Skeletal muscle satellite cell (primary cell): ENCODE data around the gene COQ3.
"Not testable (repeated sequence)": the region's sequence is repeated elsewhere in the genome, so short reads cannot be mapped to it uniquely, and the experiment has no call there.

Source experiments
- H3K27me3 ChIP-seq: 2 replicates; pipeline ENCODE4 v1.7.0; 2013; ENCODE audit warnings: low read length; ENCODE audit not compliant: control insufficient read depth, insufficient read depth
- H3K36me3 ChIP-seq: 2 replicates; pipeline ENCODE4 v1.7.0; 2013; ENCODE audit warnings: mild to moderate bottlenecking, control low read depth, low read length; ENCODE audit not compliant: insufficient read depth
- H3K4me1 ChIP-seq: 2 replicates; pipeline ENCODE4 v1.7.0; 2013; ENCODE audit warnings: low read length; ENCODE audit not compliant: control insufficient read depth, insufficient read depth
- H3K4me2 ChIP-seq: 2 replicates; pipeline ENCODE4 v1.7.0; 2013; ENCODE audit warnings: mild to moderate bottlenecking, low read length
- H3K4me3 ChIP-seq: 2 replicates; pipeline ENCODE4 v1.7.0; 2013; ENCODE audit warnings: low read length
- H3K9ac ChIP-seq: 2 replicates; pipeline ENCODE4 v1.7.0; 2013; ENCODE audit warnings: mild to moderate bottlenecking, low read depth, low read length, moderate library complexity
- H3K9me3 ChIP-seq: replicated peaks from 2 replicates; pipeline ENCODE4 v1.7.0; 2013; ENCODE audit warnings: mild to moderate bottlenecking, control low read depth, low read length

The COQ3 gene

DNA sequence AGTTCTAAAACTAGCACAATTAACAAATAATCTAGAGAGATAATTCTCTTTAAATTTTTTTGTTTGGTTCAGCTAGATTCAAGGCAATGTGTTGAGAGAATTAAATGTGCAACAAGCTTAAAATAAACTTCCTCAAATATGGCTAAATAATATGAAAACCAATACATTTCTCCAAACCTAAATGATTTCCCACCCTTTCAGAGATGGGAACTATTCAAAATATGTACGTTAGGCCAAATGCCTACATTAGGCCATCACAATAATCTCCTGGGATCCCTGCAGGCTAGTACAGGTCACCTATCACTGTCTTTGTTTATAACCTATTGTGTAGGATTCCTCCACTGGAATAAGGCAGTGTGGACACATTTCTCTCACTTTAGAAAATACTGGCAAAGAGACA, 46.2 kb downstream of the COQ3 start:
- H3K4me3 ChIP-seq, result no peak overlapping the region
- H3K9me3 ChIP-seq, result no peaks in the 10 kb centered on the region
- no peaks in the 10 kb centered on the region for H3K36me3 ChIP-seq
- H3K9ac ChIP-seq, result no peak overlapping the region
- no peak overlapping the region for H3K4me2 ChIP-seq
- peaks cover 13% of the 10 kb centered on the region for H3K27me3 ChIP-seq
- peaks cover 16% of the 10 kb centered on the region for H3K4me1 ChIP-seq

DNA sequence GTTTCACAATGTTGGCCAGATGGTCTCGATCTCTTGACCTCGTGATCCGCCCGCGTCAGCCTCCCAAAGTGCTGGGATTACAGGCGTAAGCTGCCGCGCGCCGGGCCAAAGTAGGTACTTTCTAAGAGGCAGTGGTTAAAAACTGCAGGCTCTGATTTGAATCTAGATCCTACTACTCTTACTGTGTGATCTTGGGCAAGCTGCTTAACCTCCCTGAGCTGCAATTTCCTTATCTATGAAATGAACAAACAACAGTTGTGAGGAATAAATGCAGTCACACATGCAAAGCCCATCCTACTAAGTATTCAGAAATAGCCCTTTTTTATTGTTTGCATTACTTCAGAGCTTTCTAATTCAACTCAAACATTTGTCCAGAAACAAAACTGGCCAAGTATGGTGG, 47.4 kb downstream of the COQ3 start:
- Histone ChIP-seq H3K4me1 (peaks cover 20% of the 10 kb centered on the region), H3K4me2 (no peak overlapping the region)

DNA sequence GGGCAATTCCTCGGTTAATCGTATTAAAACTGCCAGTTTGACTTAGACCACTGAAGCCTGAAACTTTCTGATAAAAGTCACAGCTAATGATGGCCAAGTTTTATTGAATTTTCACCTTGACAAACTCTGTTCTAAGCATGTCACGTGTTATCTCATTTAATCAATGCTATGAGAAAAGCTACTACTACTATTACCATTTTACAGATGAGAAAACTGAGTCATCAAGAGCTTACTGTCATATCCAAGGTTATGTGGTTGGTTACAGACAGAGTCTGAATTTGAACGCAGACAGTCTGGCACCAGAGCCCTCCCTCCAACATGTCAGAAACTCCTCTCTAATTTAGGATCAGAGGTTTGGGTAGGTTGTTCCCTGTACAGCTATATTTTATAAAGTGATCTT, 48.8 kb downstream of the COQ3 start:
- H3K27me3 ChIP-seq, result no peaks in the 10 kb centered on the region
- no peaks in the 10 kb centered on the region for H3K9me3 ChIP-seq
- peaks cover 25% of the 10 kb centered on the region for H3K4me1 ChIP-seq
- no peaks in the 10 kb centered on the region for H3K36me3 ChIP-seq
- H3K4me3 ChIP-seq, result no peak overlapping the region
- no peak overlapping the region for H3K9ac ChIP-seq
- H3K4me2 ChIP-seq, result no peak overlapping the region

More for the DNA sequence above, 47.4 kb downstream of the COQ3 start:
- peaks cover 6% of the 10 kb centered on the region for H3K27me3 ChIP-seq
- H3K9me3 ChIP-seq, result no peaks in the 10 kb centered on the region
- H3K9ac ChIP-seq, result no peak overlapping the region
- no peak overlapping the region for H3K4me3 ChIP-seq
- H3K36me3 ChIP-seq, result no peaks in the 10 kb centered on the region

DNA sequence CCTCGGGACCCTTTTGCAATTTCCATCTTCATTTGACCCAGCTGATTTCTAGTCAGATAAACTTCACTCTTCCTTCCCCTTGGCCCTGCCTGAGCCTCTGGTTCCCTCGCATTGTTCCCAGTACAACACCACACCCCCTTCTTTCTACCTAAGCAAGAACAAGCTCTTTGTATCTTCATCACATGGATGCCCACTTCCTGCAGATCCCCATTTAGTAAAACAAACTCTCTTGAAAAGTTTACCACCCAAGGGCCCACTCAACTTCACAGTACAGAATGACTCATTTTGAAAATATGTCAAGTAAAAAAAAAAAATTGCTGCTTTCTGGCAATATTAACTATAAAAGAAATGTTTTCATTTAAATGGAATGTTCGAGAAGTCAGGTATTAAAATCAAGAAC, 49.7 kb downstream of the COQ3 start:
- Histone ChIP-seq H3K27me3 (no peaks in the 10 kb centered on the region), H3K9ac (no peak overlapping the region), H3K4me2 (peak overlapping the region; percentile 39), H3K4me3 (no peak overlapping the region), H3K36me3 (no peaks in the 10 kb centered on the region), H3K9me3 (no peaks in the 10 kb centered on the region), H3K4me1 (peaks cover 25% of the 10 kb centered on the region)

DNA sequence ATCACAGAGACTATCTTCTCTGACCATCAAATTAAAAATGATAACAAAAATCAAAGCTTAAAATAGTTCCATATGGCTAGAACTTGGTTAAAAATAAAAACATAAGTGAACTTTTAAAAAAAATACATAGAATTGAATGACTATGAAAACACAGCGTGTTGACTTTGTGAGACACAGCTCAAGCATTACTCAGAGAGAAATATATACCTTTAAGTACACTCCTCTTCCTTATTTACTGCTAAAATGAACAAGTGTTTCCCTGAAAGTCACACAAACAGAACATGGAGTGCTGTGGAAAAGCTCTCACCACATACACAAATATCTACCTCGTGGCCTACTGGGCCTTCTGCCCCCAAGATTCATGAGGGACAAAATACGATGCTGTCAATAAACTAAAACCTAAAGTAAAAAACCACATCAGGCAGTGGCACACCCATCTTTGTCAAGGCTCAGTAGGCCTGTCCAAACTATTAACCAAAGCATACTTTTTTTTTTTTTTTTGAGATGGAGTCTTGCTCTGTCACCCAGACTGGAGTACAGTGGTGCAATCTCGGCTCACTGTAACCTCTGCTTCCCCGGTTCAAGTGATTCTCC, 52.0 kb downstream of the COQ3 start:
- Histone ChIP-seq H3K9me3 (no peaks in the 10 kb centered on the region), H3K27me3 (no peaks in the 10 kb centered on the region), H3K4me1 (peaks cover 20% of the 10 kb centered on the region), H3K36me3 (no peaks in the 10 kb centered on the region), H3K4me2 (peak overlapping the region; percentile 4), H3K4me3 (no peak overlapping the region), H3K9ac (no peak overlapping the region)

DNA sequence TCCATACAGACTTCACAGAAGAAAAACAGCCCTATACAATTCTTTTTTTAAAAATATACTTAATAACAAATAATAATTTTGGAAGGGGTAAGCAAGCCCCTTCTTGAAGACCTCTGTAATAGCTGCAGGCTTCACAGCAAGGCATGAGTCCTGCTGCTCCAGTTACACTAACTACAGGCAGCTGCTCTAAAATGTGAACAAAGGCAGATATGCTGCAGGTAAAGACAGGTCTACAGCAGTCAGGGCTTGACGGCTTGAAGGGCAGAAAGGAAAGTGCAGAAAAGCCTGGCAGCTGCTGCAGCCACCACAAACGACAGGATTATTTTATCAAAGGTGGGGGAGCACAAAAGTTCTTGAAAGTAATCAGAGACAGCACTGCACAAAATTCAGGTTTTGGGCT, 55.8 kb downstream of the COQ3 start:
- Histone ChIP-seq H3K9me3 (no peaks in the 10 kb centered on the region), H3K4me3 (no peak overlapping the region), H3K36me3 (no peaks in the 10 kb centered on the region), H3K4me2 (no peak overlapping the region), H3K4me1 (peaks cover 9% of the 10 kb centered on the region), H3K27me3 (no peaks in the 10 kb centered on the region), H3K9ac (no peak overlapping the region)

DNA sequence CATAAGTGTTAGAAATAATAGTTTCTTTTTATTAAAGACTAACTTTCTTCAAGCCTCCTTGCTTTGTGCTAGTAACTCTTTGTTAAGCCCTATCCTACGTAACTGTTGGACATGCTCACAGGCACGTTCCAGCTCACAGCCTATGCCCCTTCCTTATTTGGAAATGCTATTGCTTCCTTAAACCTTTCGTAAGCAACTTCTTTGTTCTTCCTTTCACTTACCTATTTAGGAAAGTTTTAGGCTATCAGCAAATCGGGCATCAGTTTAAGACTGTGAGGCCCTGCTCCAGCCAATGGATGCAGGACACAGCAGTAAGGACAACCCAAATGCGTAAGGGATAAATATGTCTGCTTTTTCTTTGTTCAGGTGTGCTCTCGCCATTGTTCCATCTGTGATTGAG, 58.7 kb downstream of the COQ3 start:
- not testable (repeated sequence) for H3K9ac ChIP-seq, H3K9me3 ChIP-seq, H3K4me3 ChIP-seq, H3K27me3 ChIP-seq, H3K4me1 ChIP-seq, H3K4me2 ChIP-seq, H3K36me3 ChIP-seq

DNA sequence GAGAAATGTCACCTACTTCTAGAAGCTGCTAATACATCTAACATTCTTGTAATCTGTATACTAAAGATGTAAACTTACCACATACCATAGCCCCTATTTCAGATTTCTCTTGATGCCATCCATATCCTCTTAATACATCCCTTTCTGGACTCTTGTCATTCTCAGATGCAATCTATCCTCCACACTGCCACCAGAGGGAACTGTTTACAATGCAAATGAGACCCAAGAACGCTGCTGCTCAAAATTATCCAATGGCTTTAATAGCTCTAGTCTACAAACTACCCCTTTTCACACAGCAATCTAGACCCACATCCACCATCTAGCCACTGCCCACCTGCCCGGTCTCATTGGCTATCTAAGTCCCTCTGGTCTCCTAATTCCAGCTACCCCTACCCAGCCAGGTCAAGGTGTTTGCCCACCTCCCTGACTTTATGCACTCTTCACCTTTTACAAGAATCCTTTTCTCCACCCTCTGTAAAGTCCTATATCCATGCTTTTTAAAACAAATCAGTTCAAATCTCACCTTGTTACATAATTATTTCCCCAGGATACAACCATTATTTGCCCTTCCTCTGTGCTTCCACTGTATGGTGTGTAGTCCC, 59.4 kb downstream of the COQ3 start:
- H3K4me1 ChIP-seq, result no peaks in the 10 kb centered on the region
- H3K27me3 ChIP-seq, result no peaks in the 10 kb centered on the region
- no peaks in the 10 kb centered on the region for H3K9me3 ChIP-seq
- no peak overlapping the region for H3K4me2 ChIP-seq
- H3K4me3 ChIP-seq, result no peak overlapping the region
- no peak overlapping the region for H3K9ac ChIP-seq
- no peaks in the 10 kb centered on the region for H3K36me3 ChIP-seq

DNA sequence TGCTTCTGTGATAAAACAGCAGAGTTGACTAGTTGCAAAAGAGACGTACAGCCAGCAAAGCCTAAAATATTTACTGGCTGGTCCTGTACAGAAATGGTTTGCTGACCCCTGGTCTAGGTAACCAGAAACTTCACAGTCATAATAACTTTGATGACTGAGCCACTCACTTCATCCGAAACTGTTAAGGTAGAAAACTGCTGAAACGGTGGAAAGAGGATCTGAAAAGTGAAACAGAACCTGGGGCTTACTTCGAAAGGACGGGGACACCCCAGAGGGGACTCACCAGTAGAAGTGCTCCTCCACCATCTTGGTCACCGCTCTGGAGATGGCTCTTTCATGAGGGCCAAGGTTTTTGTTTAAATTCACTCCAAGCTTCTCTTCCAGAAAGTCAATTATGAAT, 60.9 kb downstream of the COQ3 start:
- H3K9ac ChIP-seq, result no peak overlapping the region
- no peaks in the 10 kb centered on the region for H3K4me1 ChIP-seq
- H3K36me3 ChIP-seq, result no peaks in the 10 kb centered on the region
- H3K4me2 ChIP-seq, result no peak overlapping the region
- H3K4me3 ChIP-seq, result no peak overlapping the region
- no peaks in the 10 kb centered on the region for H3K9me3 ChIP-seq
- H3K27me3 ChIP-seq, result no peaks in the 10 kb centered on the region

DNA sequence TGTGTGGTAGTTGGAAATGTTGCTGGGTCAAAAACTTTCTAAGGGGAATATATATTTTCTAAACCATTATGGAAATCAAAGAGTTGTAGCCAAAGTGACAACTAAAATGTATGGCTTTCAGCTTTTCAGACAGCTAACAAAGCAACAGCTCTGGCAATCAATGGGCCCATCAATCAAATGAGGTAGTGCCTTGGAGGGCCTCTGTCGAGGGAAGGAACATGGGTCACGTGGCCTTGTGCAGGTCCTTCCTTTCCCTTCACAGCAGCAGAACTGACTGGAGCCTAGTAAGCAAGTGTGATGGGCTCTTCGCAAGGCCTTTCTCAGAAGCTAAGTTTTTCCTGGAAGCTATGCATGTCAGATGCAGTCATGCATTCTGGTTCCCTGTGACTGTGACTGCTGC, 62.5 kb downstream of the COQ3 start:
- Histone ChIP-seq H3K9me3 (no peaks in the 10 kb centered on the region), H3K4me1 (no peaks in the 10 kb centered on the region), H3K4me3 (no peak overlapping the region), H3K9ac (no peak overlapping the region), H3K27me3 (no peaks in the 10 kb centered on the region), H3K4me2 (no peak overlapping the region), H3K36me3 (no peaks in the 10 kb centered on the region)

DNA sequence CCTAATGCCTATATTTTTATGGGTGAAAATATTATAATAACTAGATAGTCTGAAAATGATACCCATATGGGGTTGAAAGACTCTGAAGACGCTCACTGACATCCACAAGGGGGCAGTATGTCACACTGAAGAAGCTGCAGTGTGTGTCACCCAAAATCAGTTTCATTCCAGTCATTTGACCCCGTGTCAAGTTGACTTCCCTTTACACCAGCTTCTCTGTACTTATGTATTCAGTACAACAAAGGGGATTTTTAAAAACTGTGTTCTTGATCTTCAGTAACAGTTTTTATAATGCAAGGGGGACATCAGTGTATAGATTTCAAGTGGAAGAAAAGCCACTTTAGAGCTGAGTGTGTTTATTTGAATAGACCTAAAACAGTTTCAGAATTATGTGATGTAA, 63.8 kb downstream of the COQ3 start:
- no peaks in the 10 kb centered on the region for H3K9me3 ChIP-seq
- no peak overlapping the region for H3K4me2 ChIP-seq
- H3K27me3 ChIP-seq, result no peaks in the 10 kb centered on the region
- H3K36me3 ChIP-seq, result no peaks in the 10 kb centered on the region
- no peaks in the 10 kb centered on the region for H3K4me1 ChIP-seq
- no peak overlapping the region for H3K4me3 ChIP-seq
- H3K9ac ChIP-seq, result no peak overlapping the region

DNA sequence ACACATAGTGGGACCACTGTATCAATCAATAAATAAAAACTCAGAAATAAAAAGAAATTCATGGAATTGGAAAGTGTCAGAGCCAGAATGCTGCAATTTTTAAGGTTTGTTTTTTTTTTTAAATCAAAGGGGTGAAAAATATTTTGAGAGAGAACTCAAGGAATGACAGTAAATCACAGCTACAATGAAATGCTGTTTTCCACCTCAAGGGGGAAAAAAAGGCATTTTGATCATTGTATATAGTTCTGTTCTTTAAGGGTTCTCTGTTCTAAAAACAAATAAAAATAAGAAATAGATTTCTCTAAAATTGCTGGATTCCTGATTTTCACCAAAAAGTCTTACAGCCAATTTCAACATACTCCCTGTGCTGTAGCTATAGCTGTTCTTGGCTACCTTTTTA, 69.0 kb downstream of the COQ3 start:
- Histone ChIP-seq H3K4me2 (no peak overlapping the region), H3K9me3 (no peaks in the 10 kb centered on the region), H3K4me3 (no peak overlapping the region), H3K9ac (no peak overlapping the region), H3K4me1 (no peaks in the 10 kb centered on the region), H3K36me3 (no peaks in the 10 kb centered on the region), H3K27me3 (no peaks in the 10 kb centered on the region)
